ENCODE measurements around the gene OPCML. TPM values are rescaled to one million over a fixed set of nuclear protein-coding genes. Genes with fewer than 3 reads are reported as not detected.

OPCML gene
- polyA plus RNA-seq, 1 donor (not counting 4 experiments of a cell fraction or from before 2014, with no cell fraction given): 0.04 TPM

- no peak for FAIRE-seq
- dilution Hi-C loops (cut with MboI; ENCODE audit: extremely low pct_ligation_motif_present, low sequenced_read_pairs): no loop called here
These were observed 329.5 kb downstream of the OPCML start for GRCh38 chr11:133202816-133203215.

DNA sequence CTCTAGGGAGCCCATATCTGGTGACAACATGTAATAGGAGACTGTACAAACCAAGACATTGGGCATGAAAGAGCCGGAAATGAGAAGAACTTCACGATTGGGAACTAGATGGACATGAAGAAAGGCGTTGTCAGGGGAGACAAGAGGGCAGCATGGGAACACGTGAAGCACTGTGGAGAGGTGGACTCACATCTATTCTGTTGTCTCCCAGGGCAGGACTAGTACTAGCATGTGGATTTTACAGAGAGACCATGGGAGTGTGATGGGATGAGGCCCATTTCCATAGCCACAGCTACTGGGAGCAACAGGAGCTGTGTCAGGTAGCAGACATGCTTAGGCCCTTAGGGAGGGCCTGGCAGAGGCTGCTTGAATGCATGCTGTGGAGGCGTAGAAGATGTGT lies 333.9 kb downstream of the OPCML start:
- dilution Hi-C loops (cut with MboI; ENCODE audit: extremely low pct_ligation_motif_present, low sequenced_read_pairs): no loop called here
- DNase-seq (ENCODE audit: low read depth, low spot score) (no peak), FAIRE-seq (no peak)
- H2AFZ ChIP-seq (ENCODE audit: control insufficient read depth, low read length): no peak overlapping the region
- peaks cover 8% of the 10 kb centered on the region for H3K9me3 ChIP-seq (ENCODE audit: control insufficient read depth, low read depth, low read length)
- no peaks in the 10 kb centered on the region for H3K9me1 ChIP-seq (ENCODE audit: control insufficient read depth, extremely low read depth, insufficient read depth, low read length)
- no peaks in the 10 kb centered on the region for H4K20me1 ChIP-seq (ENCODE audit: control insufficient read depth, extremely low read depth, insufficient read depth, low read length)
- no peaks in the 10 kb centered on the region for H3K79me2 ChIP-seq (ENCODE audit: control insufficient read depth, insufficient read depth, low read length)
- H3K27me3 ChIP-seq (ENCODE audit: control insufficient read depth, extremely low read depth, insufficient read depth, low read length): no peaks in the 10 kb centered on the region
- H3K9ac ChIP-seq (ENCODE audit: control insufficient read depth, extremely low read depth, insufficient read depth, low read length): no peak overlapping the region
- no peak overlapping the region for H3K4me3 ChIP-seq (ENCODE audit: control insufficient read depth in 2 of 3, extremely low read depth in 1 of 3, insufficient read depth in 2 of 3, low read depth in 1 of 3, low read length in 3 of 3)
- no peaks in the 10 kb centered on the region for H3K4me1 ChIP-seq (ENCODE audit: control insufficient read depth, extremely low read depth, insufficient read depth, low read length)
- H3K4me2 ChIP-seq (ENCODE audit: control insufficient read depth, extremely low read depth, insufficient read depth, low read depth, low read length): no peak overlapping the region
- H3K27ac ChIP-seq (ENCODE audit: control insufficient read depth, insufficient read depth, low read length): no peak overlapping the region
- no peaks in the 10 kb centered on the region for H3K36me3 ChIP-seq (ENCODE audit: control insufficient read depth in 2 of 2, extremely low read depth in 1 of 2, insufficient read depth in 2 of 2, low read length in 2 of 2)
- TF ChIP-seq CTCF (optimal IDR thresholded peaks at IDR 0.05 in 1 of 3, IDR thresholded peaks at IDR 0.05 in 1 of 3, conservative IDR thresholded peaks at IDR 0.05 in 1 of 3; ENCODE audit: extremely low read depth in 1 of 3, insufficient read depth in 2 of 3, low read length in 3 of 3) (no peak), EZH2 (IDR thresholded peaks at IDR 0.05; ENCODE audit: low read length) (no peak)

More at GRCh38 chr11:133202816-133203215, 329.5 kb downstream of the OPCML start:
- Histone ChIP-seq H3K4me1 (ENCODE audit: control insufficient read depth, extremely low read depth, insufficient read depth, low read length) (no peaks in the 10 kb centered on the region), H3K36me3 (ENCODE audit: control insufficient read depth in 2 of 2, extremely low read depth in 1 of 2, insufficient read depth in 2 of 2, low read length in 2 of 2) (no peaks in the 10 kb centered on the region), H4K20me1 (ENCODE audit: control insufficient read depth, extremely low read depth, insufficient read depth, low read length) (no peaks in the 10 kb centered on the region), H3K79me2 (ENCODE audit: control insufficient read depth, insufficient read depth, low read length) (no peaks in the 10 kb centered on the region), H3K27me3 (ENCODE audit: control insufficient read depth, extremely low read depth, insufficient read depth, low read length) (no peaks in the 10 kb centered on the region), H3K4me3 (ENCODE audit: control insufficient read depth in 2 of 3, extremely low read depth in 1 of 3, insufficient read depth in 2 of 3, low read depth in 1 of 3, low read length in 3 of 3) (no peak overlapping the region), H3K4me2 (ENCODE audit: control insufficient read depth, extremely low read depth, insufficient read depth, low read depth, low read length) (no peak overlapping the region), H2AFZ (ENCODE audit: control insufficient read depth, low read length) (no peak overlapping the region), H3K27ac (ENCODE audit: control insufficient read depth, insufficient read depth, low read length) (no peak overlapping the region), H3K9me3 (ENCODE audit: control insufficient read depth, low read depth, low read length) (peaks cover 5% of the 10 kb centered on the region), H3K9me1 (ENCODE audit: control insufficient read depth, extremely low read depth, insufficient read depth, low read length) (no peaks in the 10 kb centered on the region), H3K9ac (ENCODE audit: control insufficient read depth, extremely low read depth, insufficient read depth, low read length) (no peak overlapping the region)
- no peak for DNase-seq (ENCODE audit: low read depth, low spot score)
- TF ChIP-seq EZH2 (IDR thresholded peaks at IDR 0.05; ENCODE audit: low read length) (no peak), CTCF (optimal IDR thresholded peaks at IDR 0.05 in 1 of 3, IDR thresholded peaks at IDR 0.05 in 1 of 3, conservative IDR thresholded peaks at IDR 0.05 in 1 of 3; ENCODE audit: extremely low read depth in 1 of 3, insufficient read depth in 2 of 3, low read length in 3 of 3) (no peak)

Measured in keratinocyte (primary cell).